HG03342 (cell line): ENCODE results near the gene DAPK1.
"Not testable (repeated sequence)": the region's sequence is repeated elsewhere in the genome, so short reads cannot be mapped to it uniquely, and the experiment has no call there.

Experiments
- ATAC-seq: cut with Tn5 transposase; IDR thresholded peaks from one replicate; pipeline ENCODE4 v1.9.1; 2021; ENCODE audit warnings: mild to moderate bottlenecking, moderate library complexity; ENCODE audit not compliant: unreplicated experiment

Gene DAPK1

GRCh38 chr9:87725900-87726709 is 228.4 kb downstream of the DAPK1 start, which contains the start of gene CTSL:
TSS of gene CTSL (plus strand) at chr9:87726119. CDS start at chr9:87727604, 1,485 bp downstream.
- ATAC-seq, result no peak

GRCh38 chr9:87729246-87729645 is 231.6 kb downstream of the DAPK1 start:
- no peak for ATAC-seq

- ATAC-seq, result no peak
Measured at GRCh38 chr9:87731321-87731720, 233.7 kb downstream of the DAPK1 start.

GRCh38 chr9:87732344-87732743 is 234.7 kb downstream of the DAPK1 start:
- no peak for ATAC-seq

- ATAC-seq, result no peak
Measured at GRCh38 chr9:87732756-87733155, 235.1 kb downstream of the DAPK1 start.

GRCh38 chr9:87733273-87734052 is 235.8 kb downstream of the DAPK1 start:
- ATAC-seq, result no peak

GRCh38 chr9:87734106-87734505 is 236.4 kb downstream of the DAPK1 start:
- no peak for ATAC-seq

GRCh38 chr9:87739546-87739945 is 241.9 kb downstream of the DAPK1 start:
- ATAC-seq, result no peak

GRCh38 chr9:87740209-87740608 is 242.5 kb downstream of the DAPK1 start:
- no peak for ATAC-seq

GRCh38 chr9:87741326-87741725 is 243.7 kb downstream of the DAPK1 start:
- no peak for ATAC-seq

GRCh38 chr9:87741891-87742290 is 244.2 kb downstream of the DAPK1 start:
- no peak for ATAC-seq

- ATAC-seq, result no peak
Measured at GRCh38 chr9:87742813-87743428, 245.3 kb downstream of the DAPK1 start.

GRCh38 chr9:87744247-87744646 is 246.6 kb downstream of the DAPK1 start:
- not testable (repeated sequence) for ATAC-seq

GRCh38 chr9:87746186-87746585 is 248.5 kb downstream of the DAPK1 start:
- no peak for ATAC-seq

- no peak for ATAC-seq
Measured at GRCh38 chr9:87748881-87749280, 251.2 kb downstream of the DAPK1 start.

GRCh38 chr9:87749335-87750035 is 251.8 kb downstream of the DAPK1 start:
- no peak for ATAC-seq

GRCh38 chr9:87750726-87751125 is 253.1 kb downstream of the DAPK1 start:
- no peak for ATAC-seq

- ATAC-seq, result no peak
Measured at GRCh38 chr9:87751423-87751822, 253.8 kb downstream of the DAPK1 start.

- no peak for ATAC-seq
Measured at GRCh38 chr9:87751868-87752267, 254.2 kb downstream of the DAPK1 start.

GRCh38 chr9:87753313-87753712 is 255.6 kb downstream of the DAPK1 start:
- no peak for ATAC-seq
